IPS-18c (cell line): ENCODE data around the gene AK8.

ENCODE experiments used
- H3K4me3 ChIP-seq: 2 replicates; pipeline ENCODE4 v1.7.0; 2013; ENCODE audit warnings: low read depth, mild to moderate bottlenecking, low read length, moderate library complexity; ENCODE audit not compliant: insufficient read depth
- H3K9me3 ChIP-seq: one replicate; pipeline ENCODE4 v1.6.1; 2013; ENCODE audit warnings: mild to moderate bottlenecking, low read length, moderate library complexity; ENCODE audit not compliant: control insufficient read depth, insufficient read depth

The AK8 gene

GRCh38 chr9:132842124-132843044, 35.7 kb downstream of the AK8 start:
- no peaks in the 10 kb centered on the region for H3K9me3 ChIP-seq
- H3K4me3 ChIP-seq: no peak overlapping the region

DNA sequence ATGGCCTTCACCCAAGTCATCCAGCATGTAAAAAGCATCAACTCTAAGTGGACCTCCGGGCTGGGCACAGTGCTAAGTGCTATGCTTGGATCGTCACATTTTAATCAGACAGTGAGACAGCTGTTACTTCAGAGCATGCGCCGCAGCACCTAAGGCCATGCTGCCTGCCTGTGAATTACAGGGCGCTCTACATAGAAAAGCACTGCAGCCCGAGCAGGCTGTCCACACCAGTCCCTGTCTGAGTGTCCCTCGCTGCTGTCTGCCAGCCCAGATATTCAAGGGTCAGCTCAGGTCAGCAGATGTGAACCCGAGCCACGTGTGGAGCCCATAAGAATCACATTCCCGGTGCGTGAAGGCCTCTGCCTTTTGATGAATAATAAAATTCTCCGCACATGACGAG, 37.1 kb downstream of the AK8 start:
- H3K9me3 ChIP-seq: no peaks in the 10 kb centered on the region
- H3K4me3 ChIP-seq: no peak overlapping the region

GRCh38 chr9:132838291-132838690, 39.8 kb downstream of the AK8 start:
- Histone ChIP-seq H3K4me3 (no peak overlapping the region), H3K9me3 (no peaks in the 10 kb centered on the region)

- Histone ChIP-seq H3K9me3 (no peaks in the 10 kb centered on the region), H3K4me3 (no peak overlapping the region)
Measured at GRCh38 chr9:132837501-132838286, 40.4 kb downstream of the AK8 start.

DNA sequence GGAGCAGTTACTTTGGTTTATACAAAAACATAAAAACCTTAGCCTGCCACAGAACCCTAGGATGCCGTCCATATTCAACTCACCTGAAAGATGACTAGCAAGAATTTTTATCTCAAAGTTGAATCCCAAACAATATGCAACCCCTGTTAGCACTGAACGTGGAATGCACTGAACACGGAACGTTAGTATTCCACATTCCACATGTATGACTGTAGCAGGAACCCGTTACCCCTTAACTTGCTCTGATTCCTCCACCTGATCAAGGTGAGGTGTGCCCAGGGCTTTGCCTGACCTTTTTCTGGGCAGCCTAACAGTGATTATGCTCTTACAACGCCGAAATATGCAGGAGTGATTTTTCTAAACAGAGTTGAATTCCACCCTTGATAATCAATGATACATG, 43.7 kb downstream of the AK8 start:
- Histone ChIP-seq H3K4me3 (no peak overlapping the region), H3K9me3 (no peaks in the 10 kb centered on the region)

DNA sequence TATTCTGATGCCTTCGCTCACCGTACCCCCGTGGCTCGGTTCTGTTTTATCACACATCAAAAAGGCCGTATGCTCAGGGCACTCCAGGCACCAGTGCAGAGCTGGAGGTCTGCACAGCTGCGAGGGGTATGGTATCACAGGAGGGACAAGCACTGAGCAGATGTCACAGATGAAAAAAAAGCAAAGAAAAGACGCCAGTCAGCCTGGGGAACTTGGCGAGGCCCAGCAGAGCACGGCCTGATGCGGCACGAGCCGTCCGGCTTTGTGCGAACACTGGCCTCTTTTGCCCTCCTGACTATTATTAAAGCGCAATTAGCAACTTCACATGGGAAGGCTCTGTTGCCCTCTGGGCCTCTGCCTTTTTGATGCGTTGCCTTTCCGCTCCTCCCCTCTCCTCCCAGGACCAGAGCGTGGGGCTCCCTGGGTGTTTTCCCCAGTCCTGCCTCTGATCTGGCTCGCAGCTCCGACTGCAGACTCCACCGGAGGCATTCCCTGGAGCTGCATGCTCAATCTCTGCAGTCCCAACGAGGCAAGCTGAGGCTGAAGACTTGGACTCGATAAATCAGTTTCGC, 44.4 kb downstream of the AK8 start:
- Histone ChIP-seq H3K4me3 (no peak overlapping the region), H3K9me3 (no peaks in the 10 kb centered on the region)

DNA sequence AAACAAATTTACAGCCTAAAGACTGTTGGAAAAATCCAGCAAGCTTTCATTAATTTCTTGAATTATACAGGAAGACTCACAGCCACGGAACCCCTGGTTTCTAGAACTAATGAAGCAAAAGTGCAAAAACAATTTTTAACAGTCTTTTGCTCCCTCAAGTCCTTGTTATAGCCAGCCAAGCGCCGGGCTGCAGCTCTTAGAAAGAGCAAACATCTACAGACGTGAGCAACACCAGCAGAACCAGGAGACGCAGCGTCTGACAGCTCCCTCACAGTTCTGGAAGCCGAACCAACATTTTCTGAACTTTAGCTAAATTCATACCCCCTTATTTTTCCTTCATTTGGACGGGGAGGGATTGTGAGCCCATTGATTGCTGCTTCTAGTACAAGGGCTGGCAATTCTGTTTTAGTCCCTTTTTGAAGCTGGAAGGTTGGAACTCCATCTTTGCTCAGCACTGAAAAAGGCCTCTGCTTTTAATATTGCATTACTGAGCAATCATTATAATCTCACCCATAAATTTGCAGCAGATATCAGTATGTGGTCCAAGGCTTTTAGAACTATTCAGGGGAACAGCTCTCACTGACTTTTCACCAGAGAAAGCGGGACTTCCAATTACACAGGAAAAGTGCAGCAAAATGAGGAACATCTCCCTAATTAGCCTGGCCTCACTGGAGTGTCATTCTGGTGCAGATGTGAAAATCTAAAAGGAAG, 45.8 kb downstream of the AK8 start:
- H3K4me3 ChIP-seq: no peak overlapping the region
- H3K9me3 ChIP-seq: no peaks in the 10 kb centered on the region

GRCh38 chr9:132828201-132828770, 49.8 kb downstream of the AK8 start:
- H3K9me3 ChIP-seq: no peaks in the 10 kb centered on the region
- no peak overlapping the region for H3K4me3 ChIP-seq

GRCh38 chr9:132827366-132827765, 50.7 kb downstream of the AK8 start:
- H3K9me3 ChIP-seq: no peaks in the 10 kb centered on the region
- H3K4me3 ChIP-seq: no peak overlapping the region

DNA sequence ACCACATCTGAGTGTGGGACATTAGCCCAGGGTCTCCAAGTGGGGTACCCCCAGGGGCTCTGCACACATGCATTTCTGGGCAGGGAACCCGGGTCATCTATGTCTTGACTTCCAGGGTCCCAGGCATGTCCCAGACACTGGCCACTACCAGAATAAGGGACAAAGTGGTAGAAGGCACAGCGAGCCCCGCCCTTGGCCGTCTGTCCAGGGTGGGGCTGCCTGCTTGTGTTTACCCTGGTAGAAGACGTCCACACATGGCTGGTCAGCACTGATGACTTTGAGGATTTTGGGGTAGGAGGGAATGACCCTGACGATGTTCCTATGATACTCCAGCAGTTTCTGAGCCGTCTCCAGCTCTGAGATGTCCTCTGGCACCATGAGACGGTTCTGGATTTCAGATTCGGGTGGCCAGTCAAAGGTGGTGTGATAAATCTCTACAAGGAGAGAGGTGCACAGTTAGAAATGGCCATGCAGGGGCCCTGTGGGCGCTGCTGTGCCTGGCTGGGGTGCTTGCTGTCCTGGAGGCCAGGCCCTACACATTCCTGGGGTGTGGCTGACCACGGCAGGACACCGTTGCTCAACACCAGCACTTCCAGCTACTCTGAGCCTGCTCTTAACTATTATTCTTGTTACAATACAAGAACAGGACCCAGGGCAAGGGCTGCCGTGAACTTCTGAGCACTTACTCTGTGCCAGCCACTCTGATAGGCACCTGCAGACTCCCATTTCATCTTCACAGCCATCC, 51.3 kb downstream of the AK8 start:
- Histone ChIP-seq H3K9me3 (no peaks in the 10 kb centered on the region), H3K4me3 (no peak overlapping the region)

DNA sequence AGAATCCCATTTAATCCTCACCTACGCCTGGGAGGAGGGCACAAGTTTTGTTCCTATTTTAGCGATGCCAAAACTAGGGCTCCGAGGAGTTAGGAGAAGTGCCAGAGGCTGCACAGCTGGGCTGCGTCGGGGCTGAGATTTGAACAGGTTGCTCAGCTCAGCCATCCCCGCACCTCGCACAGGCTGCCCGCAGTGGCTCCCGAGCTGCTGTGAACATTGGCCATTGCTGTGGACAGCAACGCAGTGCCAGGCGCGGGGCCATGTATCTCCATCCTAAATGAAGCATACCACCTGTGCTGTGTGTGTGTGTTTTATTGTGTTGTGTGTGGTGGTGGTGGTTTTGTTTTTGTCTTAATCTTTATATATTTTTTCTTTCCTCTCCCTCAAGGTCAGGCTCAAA, 52.0 kb downstream of the AK8 start:
- Histone ChIP-seq H3K4me3 (no peak overlapping the region), H3K9me3 (no peaks in the 10 kb centered on the region)

GRCh38 chr9:132825430-132825829, 52.7 kb downstream of the AK8 start:
- Histone ChIP-seq H3K4me3 (no peak overlapping the region), H3K9me3 (no peaks in the 10 kb centered on the region)

GRCh38 chr9:132824951-132825350, 53.1 kb downstream of the AK8 start:
- no peaks in the 10 kb centered on the region for H3K9me3 ChIP-seq

DNA sequence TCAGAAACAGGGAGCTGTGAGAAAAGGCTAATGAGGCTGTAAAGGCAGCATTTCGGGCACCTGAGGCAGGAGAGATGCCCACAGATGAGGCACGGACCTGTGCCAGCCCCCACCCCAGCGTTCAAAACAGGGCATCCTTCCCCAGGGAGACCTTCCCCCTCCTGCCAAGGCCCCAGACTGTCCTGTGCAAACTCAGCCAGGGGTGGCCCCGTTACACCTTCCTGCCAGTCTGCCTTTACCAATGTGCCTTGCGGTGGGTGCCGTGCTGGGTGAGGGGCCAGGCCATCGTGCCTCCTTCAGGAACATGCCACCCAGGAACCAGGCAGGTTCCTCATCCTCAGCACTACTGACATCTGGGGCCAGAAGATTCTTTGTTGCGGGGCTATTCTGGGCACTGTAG, 53.9 kb downstream of the AK8 start:
- no peaks in the 10 kb centered on the region for H3K9me3 ChIP-seq
- no peak overlapping the region for H3K4me3 ChIP-seq

More at GRCh38 chr9:132824951-132825350, 53.1 kb downstream of the AK8 start:
- no peak overlapping the region for H3K4me3 ChIP-seq

DNA sequence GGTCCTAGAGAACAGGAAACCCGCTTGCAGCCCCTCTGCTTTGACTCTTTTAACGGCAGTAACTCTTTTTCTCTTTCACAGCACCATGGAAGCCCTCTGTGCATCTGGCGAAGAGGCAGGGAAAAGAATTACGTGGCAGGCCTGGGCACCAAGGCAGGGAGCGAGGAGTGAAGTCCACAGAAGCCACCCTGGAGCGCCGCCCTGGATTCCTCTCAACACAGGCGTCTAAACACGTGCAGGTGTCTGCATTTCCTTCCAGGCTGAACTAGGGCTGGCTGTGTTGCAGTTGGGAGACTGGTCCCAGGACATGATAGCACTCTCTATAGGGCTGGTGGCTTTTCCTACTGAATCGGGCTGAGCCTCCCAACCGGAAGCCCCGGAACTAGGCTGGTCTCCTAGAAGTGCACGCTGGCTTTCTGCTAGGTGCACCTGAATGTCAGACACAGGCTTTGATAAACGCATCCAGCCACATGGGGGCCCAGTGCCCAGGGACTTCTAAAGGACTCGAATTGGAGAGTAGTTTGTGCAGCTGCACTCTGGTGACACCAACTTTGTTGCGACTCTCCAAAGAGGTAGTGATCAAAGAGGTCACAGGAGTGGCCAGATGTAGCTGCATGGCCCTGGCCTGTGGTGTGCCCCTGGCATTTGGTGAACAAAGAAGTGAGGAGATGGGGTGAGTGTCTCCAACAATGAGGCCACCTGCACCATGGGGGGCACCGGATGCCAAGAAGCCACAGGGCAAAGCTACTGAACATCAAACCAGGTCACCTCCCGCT, 54.5 kb downstream of the AK8 start:
- H3K9me3 ChIP-seq: no peaks in the 10 kb centered on the region

More for the DNA sequence above, 54.5 kb downstream of the AK8 start:
- no peak overlapping the region for H3K4me3 ChIP-seq
